Ovary (tissue), 9 donors: ENCODE data around the gene SLC35B1. TPM values are rescaled to one million over a fixed set of nuclear protein-coding genes. Genes with fewer than 3 reads are reported as not detected.
A peak's percentile ranks its signal among the peaks of the same experiment; 100 is the strongest.

ENCODE experiments used
- DNase-seq, 5 donors: peaks; one replicate each; pipeline ENCODE4 v3.0.0-alpha.2; 2019 to 2020
- H3K27ac ChIP-seq, 2 donors: fragments of 200-600 bp; one replicate each; pipeline versions ENCODE4 v1.5.1 to v1.8.0; 2019 to 2022
- H3K27me3 ChIP-seq: fragments of 200-600 bp; one replicate; pipeline ENCODE4 v1.8.0; 2022
- H3K36me3 ChIP-seq: fragments of 200-600 bp; sonication (generic); one replicate; pipeline ENCODE4 v1.5.1; 2019
- H3K4me1 ChIP-seq: one replicate; pipeline ENCODE4 v1.8.1; 2013; ENCODE audit warnings: mild to moderate bottlenecking, moderate library complexity; ENCODE audit not compliant: insufficient read depth
- H3K4me3 ChIP-seq: fragments of 200-600 bp; sonication (generic); one replicate; pipeline ENCODE4 v1.5.1; 2017
- H3K9me3 ChIP-seq, 2 donors: fragments of 200-600 bp in 1 of 2; sonication (generic) in 1 of 2; one replicate each; pipeline versions ENCODE4 v1.5.1 to v1.8.1; 2013 to 2019; ENCODE audit warnings: mild to moderate bottlenecking in 1 of 2, moderate library complexity in 1 of 2
- EP300 ChIP-seq: sonication (generic); formaldehyde crosslinking; IDR thresholded peaks from one replicate; pipeline ENCODE4 v1.6.1; 2017; ENCODE audit warnings: antibody characterized with exemption
- POLR2A ChIP-seq: fragments of 450-650 bp; IDR thresholded peaks from one replicate; pipeline ENCODE4 v1.6.1; 2017; ENCODE audit warnings: antibody characterized with exemption, mild to moderate bottlenecking, moderate library complexity
- WGBS, 3 donors: extraction: QIAGEN DNeasy Blood & Tissue Kit in 1 of 3; methylation state at CpG; one replicate each; pipeline versions ENCODE4 v1.1.5 to v1.1.7; 2013 to 2017; 5-methylcytosine and 5-hydroxymethylcytosine counted together
- intact Hi-C, 4 donors: fragments of 100-400 bp; cut with DNase I; formaldehyde crosslinking; loops; one replicate each; pipeline versions ENCODE4 v1.11.0 to v1.15.1; 2022 to 2023
- polyA plus RNA-seq, 2 donors: library from polyadenylated mRNA; stranded (reverse); fragments of 200-250 nt in 1 of 2; fragments of 350-450 nt in 1 of 2; fragmentation: Illumina TruSeq in 1 of 2; extraction: RNeasy Lipid Tissue Mini Kit (QIAGEN cat#74804) in 1 of 2; gene quantifications; one replicate each; pipeline ENCODE4 v1.2.3, GENCODE V29; 2013 to 2014
- total RNA-seq, 7 donors: library from RNA; depleted of rRNA in 2 of 7; stranded (reverse); fragments of >200 nt in 2 of 7; fragmentation: NEBNext Ultra II Directional in 3 of 7; extraction: Animal tissue kit (Norgen Biotek cat#: 25700) in 3 of 7; gene quantifications; one replicate each; pipeline versions ENCODE4 v1.1.0 to v1.2.4, GENCODE V29; 2016 to 2023
- TF ChIP-seq, protein P1 (sequence below), 3 donors: fragments of 450-650 bp in 2 of 3; fragments of 200-600 bp in 1 of 3; IDR thresholded peaks; one replicate each; pipeline versions ENCODE4 v1.5.1 to v1.8.0; 2016 to 2022; ENCODE audit warnings: antibody characterized with exemption in 3 of 3, mild to moderate bottlenecking in 1 of 3
- donor health status: DM: no; HTN: no; CAD: no; lungs with moderate emphysema.
- donor health status: DM: no; HTN: no; CAD: no.
- donor health status: Bipolar disorder and iron deficiency.
- donor health status: DM: yes; HTN: yes; CAD: no.
- donor health status: DM: no; HTN: no; CAD: no.
- donor health status: DM: yes; HTN: yes; CAD: no.

Gene SLC35B1
- total and polyA plus RNA-seq, 9 donors = 20.9 to 53.3 (median 28.8) TPM

DNA sequence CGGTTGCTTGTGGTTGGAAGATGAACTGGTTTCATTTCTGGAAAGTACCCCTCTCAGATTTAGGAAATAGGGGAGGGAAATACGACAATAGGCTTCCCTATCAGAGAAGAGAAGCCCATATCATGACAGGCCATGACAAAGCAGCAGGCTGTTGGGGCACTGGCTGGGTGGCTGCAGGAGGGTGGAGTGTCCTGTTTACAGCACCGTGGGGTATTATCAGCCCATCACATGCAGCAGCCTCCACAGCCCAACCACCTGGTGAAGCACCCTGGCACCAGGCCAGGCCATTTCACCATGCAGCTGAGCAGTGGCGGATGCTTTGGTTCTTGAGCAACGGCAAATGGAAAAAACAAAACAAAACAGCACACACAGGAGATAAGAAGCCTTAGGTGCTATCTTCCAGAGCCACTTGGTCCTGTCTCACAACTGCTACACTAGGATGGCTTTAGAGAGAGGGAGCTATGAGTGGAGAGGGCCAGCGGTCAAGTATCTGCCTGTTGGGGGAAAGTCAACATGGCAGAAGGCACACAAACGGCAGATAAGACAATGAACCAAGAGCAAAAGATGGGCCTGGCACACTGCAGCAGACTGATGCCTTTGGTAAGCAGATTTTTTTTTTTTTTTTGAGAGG lies 32.0 kb upstream of the SLC35B1 start:
- WGBS, 3 donors = 48 to 58% (median 53%) methylated on average over 7 of the region's 7 CpGs
- Histone ChIP-seq H3K9me3 (no peaks in the 10 kb centered on the region), H3K27ac (no peak overlapping the region), H3K4me1 (peaks cover 27% of the 10 kb centered on the region), H3K27me3 (no peaks in the 10 kb centered on the region), H3K4me3 (no peak overlapping the region), H3K36me3 (no peaks in the 10 kb centered on the region)
- TF ChIP-seq, protein P1, sequence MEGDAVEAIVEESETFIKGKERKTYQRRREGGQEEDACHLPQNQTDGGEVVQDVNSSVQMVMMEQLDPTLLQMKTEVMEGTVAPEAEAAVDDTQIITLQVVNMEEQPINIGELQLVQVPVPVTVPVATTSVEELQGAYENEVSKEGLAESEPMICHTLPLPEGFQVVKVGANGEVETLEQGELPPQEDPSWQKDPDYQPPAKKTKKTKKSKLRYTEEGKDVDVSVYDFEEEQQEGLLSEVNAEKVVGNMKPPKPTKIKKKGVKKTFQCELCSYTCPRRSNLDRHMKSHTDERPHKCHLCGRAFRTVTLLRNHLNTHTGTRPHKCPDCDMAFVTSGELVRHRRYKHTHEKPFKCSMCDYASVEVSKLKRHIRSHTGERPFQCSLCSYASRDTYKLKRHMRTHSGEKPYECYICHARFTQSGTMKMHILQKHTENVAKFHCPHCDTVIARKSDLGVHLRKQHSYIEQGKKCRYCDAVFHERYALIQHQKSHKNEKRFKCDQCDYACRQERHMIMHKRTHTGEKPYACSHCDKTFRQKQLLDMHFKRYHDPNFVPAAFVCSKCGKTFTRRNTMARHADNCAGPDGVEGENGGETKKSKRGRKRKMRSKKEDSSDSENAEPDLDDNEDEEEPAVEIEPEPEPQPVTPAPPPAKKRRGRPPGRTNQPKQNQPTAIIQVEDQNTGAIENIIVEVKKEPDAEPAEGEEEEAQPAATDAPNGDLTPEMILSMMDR (IDR thresholded peaks at IDR 0.05) = no peak
- no peak for TF ChIP-seq EP300
- no peak for TF ChIP-seq POLR2A
- peak; percentile 69 to 86 (median 81) for DNase-seq
- intact Hi-C loops = no loop called here

DNA sequence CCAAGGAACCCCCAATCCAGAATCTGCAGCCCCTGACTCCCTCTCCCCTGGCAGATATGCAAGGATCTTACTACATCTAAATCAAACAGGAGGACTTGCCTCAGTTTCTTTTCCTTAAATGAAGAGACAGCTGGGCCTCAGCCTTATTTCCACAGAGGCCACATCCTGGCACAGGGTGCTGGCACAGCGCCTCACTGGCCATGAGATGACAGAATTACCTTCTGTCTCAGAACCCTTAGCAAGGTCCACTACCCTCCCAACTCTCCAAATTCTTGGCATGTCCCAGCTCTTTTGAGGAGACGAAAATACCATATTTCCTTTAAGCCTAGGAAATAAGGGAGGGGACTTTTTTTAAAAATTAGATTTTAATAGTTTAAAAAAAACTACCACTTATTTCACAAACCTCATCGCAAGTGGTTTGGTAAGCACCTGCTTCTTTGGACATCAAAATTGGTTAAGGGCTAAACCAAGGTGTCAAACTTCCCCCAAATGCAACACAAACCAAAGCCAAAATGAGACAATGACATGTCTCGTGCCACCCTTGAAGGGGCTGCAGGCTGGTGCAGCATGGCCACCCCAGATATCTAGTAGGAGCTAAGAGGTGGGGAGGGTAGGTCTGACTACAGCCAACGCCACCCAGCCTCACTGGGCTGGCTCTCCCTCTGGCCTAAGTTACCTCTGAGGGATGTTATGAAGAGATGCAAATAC lies 30.8 kb upstream of the SLC35B1 start:
- Histone ChIP-seq H3K36me3 (no peaks in the 10 kb centered on the region), H3K27ac (no peak overlapping the region), H3K27me3 (no peaks in the 10 kb centered on the region), H3K9me3 (no peaks in the 10 kb centered on the region), H3K4me1 (peaks cover 27% of the 10 kb centered on the region), H3K4me3 (no peak overlapping the region)
- no peak for DNase-seq
- TF ChIP-seq, protein P1 (IDR thresholded peaks at IDR 0.05) = no peak
- no peak for TF ChIP-seq EP300
- TF ChIP-seq POLR2A = no peak
- 84 to 89% (median 87%) methylated on average over 5 of the region's 5 CpGs for WGBS, 3 donors
- intact Hi-C loops = no loop called here

DNA sequence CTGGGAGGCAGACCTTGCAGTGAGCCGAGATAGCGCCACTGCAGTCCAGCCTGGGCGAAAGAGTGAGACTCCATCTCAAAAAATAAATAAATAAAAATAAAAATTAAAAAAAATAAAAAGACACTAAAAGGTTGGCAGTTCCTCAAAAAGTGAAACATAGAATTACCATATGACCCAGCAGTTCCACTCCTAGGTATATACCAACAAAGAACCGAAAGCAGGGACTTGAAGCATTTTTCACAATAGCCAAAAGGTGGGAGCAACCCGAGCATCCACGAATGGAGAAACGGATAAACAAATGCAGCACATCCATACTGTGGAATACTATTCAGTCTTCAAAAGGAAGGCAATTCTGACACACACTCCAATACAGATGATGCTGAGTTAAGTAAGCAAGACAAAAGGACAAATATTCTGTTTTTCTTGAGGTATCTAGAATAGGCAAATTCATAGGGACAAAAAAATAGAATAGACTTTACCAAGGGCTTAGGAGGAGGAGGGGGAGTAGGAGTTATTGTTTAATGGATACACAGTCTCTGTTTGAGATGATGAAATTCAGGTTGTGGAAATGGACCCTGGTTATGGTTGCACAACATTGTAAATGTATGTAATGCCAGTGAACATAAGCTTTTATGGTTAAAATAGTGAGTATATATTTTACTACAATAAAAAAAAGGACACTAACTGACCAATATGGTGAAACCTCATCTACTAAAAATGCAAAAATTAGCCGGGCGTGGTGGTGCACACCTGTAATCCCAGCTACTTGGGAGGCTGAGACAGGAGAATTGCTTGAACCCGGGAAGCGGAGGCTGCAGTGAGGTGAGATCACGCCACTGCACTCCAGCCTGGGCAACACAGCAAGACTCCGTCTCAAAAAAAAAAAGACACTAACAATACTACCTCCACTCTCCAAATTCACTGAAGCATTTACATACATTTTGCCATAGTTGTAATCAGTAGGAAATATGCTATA lies 27.0 kb upstream of the SLC35B1 start:
- H3K36me3 ChIP-seq = no peaks in the 10 kb centered on the region
- TF ChIP-seq EP300 = no peak
- no peak for TF ChIP-seq POLR2A
- TF ChIP-seq, protein P1 (IDR thresholded peaks at IDR 0.05) = no peak
- intact Hi-C loops = no loop called here
- no peaks in the 10 kb centered on the region for H3K9me3 ChIP-seq
- WGBS, 3 donors = 94 to 96% (median 95%) methylated on average over 13 of the region's 13 CpGs
- peaks cover 18% of the 10 kb centered on the region for H3K4me1 ChIP-seq
- no peak overlapping the region for H3K4me3 ChIP-seq
- DNase-seq = no peak
- no peak overlapping the region for H3K27ac ChIP-seq
- no peaks in the 10 kb centered on the region for H3K27me3 ChIP-seq

DNA sequence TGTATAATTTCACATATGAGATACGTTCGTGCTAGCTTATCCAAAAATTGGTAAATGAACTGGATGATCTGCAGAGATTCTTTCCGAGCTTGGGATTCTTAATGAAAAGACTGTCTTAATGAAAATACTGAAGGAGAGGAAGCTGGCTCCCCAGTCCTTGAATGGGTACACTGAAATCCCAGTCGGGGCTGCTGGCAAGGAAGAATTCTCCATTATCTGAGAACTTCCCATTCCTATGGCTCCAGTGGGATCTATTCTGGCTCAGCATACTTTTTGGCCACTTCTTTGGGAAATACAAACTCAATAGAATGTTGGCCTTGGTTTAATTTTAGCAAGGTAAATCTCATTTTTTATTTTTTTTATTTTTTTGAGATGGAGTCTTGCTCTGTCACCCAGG lies 23.7 kb upstream of the SLC35B1 start:
- 22 to 24% (median 22%) methylated on average over 4 of the region's 4 CpGs for WGBS, 3 donors
- intact Hi-C loops = no loop called here
- H3K36me3 ChIP-seq = no peaks in the 10 kb centered on the region
- no peaks in the 10 kb centered on the region for H3K9me3 ChIP-seq
- H3K27me3 ChIP-seq = no peaks in the 10 kb centered on the region
- DNase-seq = no peak
- peaks cover 18% of the 10 kb centered on the region for H3K4me1 ChIP-seq
- no peak overlapping the region for H3K4me3 ChIP-seq
- TF ChIP-seq, protein P1 (IDR thresholded peaks at IDR 0.05) = no peak
- TF ChIP-seq POLR2A (no peak), EP300 (no peak)
- peak overlapping the region in 1 of 2 donors; percentile 47 for H3K27ac ChIP-seq
